Spleen (tissue), 11 donors: ENCODE measurements around the gene FOXK2. TPM values are rescaled to one million over a fixed set of nuclear protein-coding genes. Genes with fewer than 3 reads are reported as not detected.

ENCODE experiments used
- DNase-seq: peaks from one replicate; pipeline ENCODE4 v3.0.0-alpha.2; 2020
- H3K27ac ChIP-seq, 8 donors: fragments of 200-600 bp; sonication (generic) in 7 of 8; 1 replicate in 4 of 8; 2 replicates in 4 of 8; pipeline versions ENCODE4 v1.5.0 to v1.8.0; 2016 to 2021; ENCODE audit warnings: inconsistent platforms in 4 of 8, mild to moderate bottlenecking in 4 of 8, moderate library complexity in 1 of 8
- H3K27me3 ChIP-seq, 7 donors: fragments of 200-600 bp; sonication (generic) in 6 of 7; replicated peaks in 1 of 7; 1 replicate in 4 of 7; 2 replicates in 3 of 7; pipeline versions ENCODE4 v1.5.0 to v1.8.0; 2016 to 2021; ENCODE audit warnings: inconsistent platforms in 3 of 7, mild to moderate bottlenecking in 1 of 7
- H3K36me3 ChIP-seq, 6 donors: fragments of 200-600 bp; sonication (generic) in 5 of 6; 1 replicate in 4 of 6; 2 replicates in 2 of 6; pipeline versions ENCODE4 v1.5.0 to v1.8.0; 2016 to 2021; ENCODE audit warnings: inconsistent platforms in 2 of 6
- H3K4me1 ChIP-seq, 6 donors: fragments of 200-600 bp; sonication (generic) in 5 of 6; 1 replicate in 3 of 6; 2 replicates in 3 of 6; pipeline versions ENCODE4 v1.5.0 to v1.8.0; 2016 to 2021; ENCODE audit warnings: inconsistent platforms in 3 of 6
- H3K4me3 ChIP-seq, 8 donors: fragments of 200-600 bp; sonication (generic) in 7 of 8; 1 replicate in 4 of 8; 2 replicates in 4 of 8; pipeline versions ENCODE4 v1.5.0 to v1.8.0; 2016 to 2021; ENCODE audit warnings: inconsistent platforms in 4 of 8, mild to moderate bottlenecking in 4 of 8, moderate library complexity in 2 of 8
- H3K9me3 ChIP-seq, 8 donors: fragments of 200-600 bp; sonication (generic) in 7 of 8; 1 replicate in 4 of 8; 2 replicates in 4 of 8; pipeline versions ENCODE4 v1.5.0 to v1.8.0; 2016 to 2021; ENCODE audit warnings: inconsistent platforms in 4 of 8
- CTCF ChIP-seq, 11 experiments: fragments of 200-600 bp in 7 of 11; fragments of 450-650 bp in 4 of 11; sonication (generic) in 4 of 11; IDR thresholded peaks in 8 of 11; conservative IDR thresholded peaks in 3 of 11; 1 replicate in 7 of 11; 2 replicates in 4 of 11; pipeline versions ENCODE4 v1.4.0 to v1.8.0; 2016 to 2021; ENCODE audit warnings: antibody characterized with exemption in 11 of 11, inconsistent platforms in 4 of 11, mild to moderate bottlenecking in 1 of 11
- POLR2A ChIP-seq, 3 donors: fragments of 450-650 bp; IDR thresholded peaks; one replicate each; pipeline ENCODE4 v1.5.1; 2017; ENCODE audit warnings: antibody characterized with exemption in 3 of 3, mild to moderate bottlenecking in 1 of 3
- POLR2AphosphoS5 ChIP-seq, 3 donors: sonication (generic); formaldehyde crosslinking; IDR thresholded peaks; one replicate each; pipeline ENCODE4 v1.5.1; 2017; ENCODE audit warnings: antibody characterized with exemption in 3 of 3
- WGBS, 5 donors: extraction: QIAGEN DNeasy Blood & Tissue Kit in 3 of 5; methylation state at CpG; one replicate each; pipeline versions ENCODE4 v1.1.5 to v1.1.7; 2013 to 2018; 5-methylcytosine and 5-hydroxymethylcytosine counted together
- intact Hi-C: fragments of 100-400 bp; cut with DNase I; formaldehyde crosslinking; loops from one replicate; pipeline ENCODE4 v1.15.0; 2023; ENCODE audit warnings: low total_unique reads
- polyA plus RNA-seq, 3 donors: library from polyadenylated mRNA; stranded (reverse); fragments of 200-250 nt; gene quantifications; one replicate each; pipeline ENCODE4 v1.2.1, GENCODE V29; 2013
- total RNA-seq, 7 donors: library from RNA; depleted of rRNA in 3 of 7; stranded (reverse); fragments of >200 nt in 3 of 7; fragmentation: NEBNext Ultra II Directional in 4 of 7; extraction: Animal tissue kit (Norgen Biotek cat#: 25700) in 4 of 7; gene quantifications; one replicate each; pipeline versions ENCODE4 v1.1.0 to v1.2.1, GENCODE V29; 2016 to 2021
- donor health status: healthy with polysubstance abuse.
- donor health status: DM: no; HTN: no; CAD: no; lungs with moderate emphysema.
- donor health status: DM: no; HTN: no; CAD: no.
- donor health status: Bipolar disorder and iron deficiency.
- donor health status: healthy.
- donor health status: DM: no; HTN: no; CAD: no.
- donor health status: DM: yes; HTN: yes; CAD: no.

FOXK2 gene
- total and polyA plus RNA-seq, 10 donors = 10.4 to 55.1 (median 45.2) TPM

- Histone ChIP-seq H3K27me3 (no peaks in the 10 kb centered on the region), H3K36me3 (peaks cover 6 to 100% (median 100%) of the 10 kb centered on the region in 6 donors), H3K9me3 (no peaks in the 10 kb centered on the region), H3K27ac (no peak overlapping the region), H3K4me3 (no peak overlapping the region), H3K4me1 (peaks cover 0 to 19% (median 0%) of the 10 kb centered on the region in 6 donors)
- TF ChIP-seq CTCF (IDR thresholded peaks at IDR 0.05 in 8 of 11, conservative IDR thresholded peaks at IDR 0.05 in 3 of 11) = no peak
- no peak for TF ChIP-seq POLR2A (IDR thresholded peaks at IDR 0.05)
- no peak for TF ChIP-seq POLR2AphosphoS5 (IDR thresholded peaks at IDR 0.05)
- 87 to 95% (median 90%) methylated on average over 6 of the region's 6 CpGs for WGBS, 5 donors
- intact Hi-C loops = no loop called here
- no peak for DNase-seq
These were observed 36.3 kb upstream of the FOXK2 start for GRCh38 chr17:82483204-82483660.

- intact Hi-C loops = no loop called here
- H3K9me3 ChIP-seq = no peaks in the 10 kb centered on the region
- DNase-seq = no peak
- H3K27me3 ChIP-seq = no peaks in the 10 kb centered on the region
- TF ChIP-seq CTCF (IDR thresholded peaks at IDR 0.05 in 8 of 11, conservative IDR thresholded peaks at IDR 0.05 in 3 of 11) (no peak), POLR2AphosphoS5 (IDR thresholded peaks at IDR 0.05) (peak in 1 of 3 donors; percentile 39), POLR2A (IDR thresholded peaks at IDR 0.05) (no peak)
- no peak overlapping the region for H3K27ac ChIP-seq
- peaks cover 0 to 13% (median 0%) of the 10 kb centered on the region in 6 donors for H3K4me1 ChIP-seq
- 88 to 97% (median 95%) methylated on average over 6 to 9 of the region's 9 CpGs for WGBS, 5 donors
- H3K36me3 ChIP-seq = peaks cover 6 to 100% (median 100%) of the 10 kb centered on the region in 6 donors
- no peak overlapping the region for H3K4me3 ChIP-seq
These were observed 35.7 kb upstream of the FOXK2 start for GRCh38 chr17:82483836-82484235.

- DNase-seq = no peak
- Histone ChIP-seq H3K9me3 (no peaks in the 10 kb centered on the region), H3K27me3 (no peaks in the 10 kb centered on the region), H3K4me3 (no peak overlapping the region), H3K4me1 (peaks cover 0 to 9% (median 0%) of the 10 kb centered on the region in 6 donors), H3K36me3 (peaks cover 6 to 92% (median 76%) of the 10 kb centered on the region in 6 donors), H3K27ac (peak overlapping the region in 2 of 8 donors; percentile 16 to 45)
- WGBS, 5 donors = 74 to 84% (median 79%) methylated on average over 13 of the region's 13 CpGs
- TF ChIP-seq POLR2AphosphoS5 (IDR thresholded peaks at IDR 0.05) (no peak), POLR2A (IDR thresholded peaks at IDR 0.05) (no peak), CTCF (IDR thresholded peaks at IDR 0.05 in 8 of 11, conservative IDR thresholded peaks at IDR 0.05 in 3 of 11) (no peak)
- intact Hi-C loops = no loop called here
These were observed 33.1 kb upstream of the FOXK2 start for GRCh38 chr17:82486231-82487094.

GRCh38 chr17:82487910-82488309, 31.6 kb upstream of the FOXK2 start:
- H3K27ac ChIP-seq = no peak overlapping the region
- intact Hi-C loops = no loop called here
- 83 to 97% (median 90%) methylated on average over 13 to 14 of the region's 14 CpGs for WGBS, 5 donors
- no peak for DNase-seq
- no peaks in the 10 kb centered on the region for H3K9me3 ChIP-seq
- no peak overlapping the region for H3K4me3 ChIP-seq
- peaks cover 0 to 9% (median 0%) of the 10 kb centered on the region in 6 donors for H3K4me1 ChIP-seq
- H3K36me3 ChIP-seq = peaks cover 6 to 78% (median 61%) of the 10 kb centered on the region in 6 donors
- H3K27me3 ChIP-seq = no peaks in the 10 kb centered on the region
- TF ChIP-seq POLR2A (IDR thresholded peaks at IDR 0.05) (no peak), POLR2AphosphoS5 (IDR thresholded peaks at IDR 0.05) (peak in 1 of 3 donors; percentile 57)
